PC-3 (cell line): ENCODE measurements around the gene HOXC12. TPM values are rescaled to one million over a fixed set of nuclear protein-coding genes. Genes with fewer than 3 reads are reported as not detected.

Source experiments
- ATAC-seq: fragments of 200-7000 bp; cut with Tn5 transposase; 2 replicates; pipeline ENCODE4 v1.9.1; 2020; ENCODE audit warnings: mild to moderate bottlenecking, moderate library complexity
- BruUV-seq: library from RNA; stranded (reverse); fragments of 400-500 nt; replicated peaks from 2 replicates; lab custom pipeline; 2021; lab: Mats Ljungman, UMichigan
- CTCF ChIA-PET: fragments of 300-600 bp; sonication (Branson Sonifier 250); formaldehyde crosslinking; loops from one replicate; lab custom pipeline; 2022; ENCODE audit warnings: antibody characterized with exemption; lab: Charles Lee
- POLR2A ChIA-PET: fragments of 300-600 bp; sonication (Branson Sonifier 250); formaldehyde crosslinking; loops from one replicate; lab custom pipeline; 2022; ENCODE audit warnings: antibody characterized with exemption; ENCODE audit not compliant: unreplicated experiment; lab: Charles Lee
- DNase-seq: peaks from one replicate; pipeline ENCODE4 v3.0.0-alpha.2; 2015
- H2AFZ ChIP-seq: fragments of 300-600 bp; sonication (generic); 2 replicates; pipeline ENCODE4 v1.6.0; 2016; ENCODE audit warnings: antibody characterized with exemption, low read length
- H3F3A ChIP-seq: fragments of 300-600 bp; sonication (generic); one replicate; pipeline ENCODE4 v1.6.0; 2017; ENCODE audit warnings: antibody characterized with exemption, low read length, control low read depth, mild to moderate bottlenecking; ENCODE audit not compliant: unreplicated experiment
- H3K27ac ChIP-seq: fragments of 300-600 bp; sonication (generic); 2 replicates; pipeline ENCODE4 v1.5.1; 2016; ENCODE audit warnings: mild to moderate bottlenecking, low read length
- H3K27me3 ChIP-seq: fragments of 300-600 bp; sonication (generic); 2 replicates; pipeline ENCODE4 v1.6.1; 2016; ENCODE audit warnings: low read length, mixed read lengths
- H3K36me3 ChIP-seq: fragments of 300-600 bp; sonication (generic); 2 replicates; pipeline ENCODE4 v1.6.1; 2016; ENCODE audit warnings: low read depth, mixed run types, low read length, mixed read lengths
- H3K4me1 ChIP-seq: fragments of 300-600 bp; sonication (generic); 2 replicates; pipeline ENCODE4 v1.5.1; 2016; ENCODE audit warnings: low read length; ENCODE audit not compliant: insufficient read depth
- H3K4me2 ChIP-seq: fragments of 300-600 bp; sonication (generic); 2 replicates; pipeline ENCODE4 v1.6.0; 2016; ENCODE audit warnings: low read length
- H3K4me3 ChIP-seq: fragments of 300-600 bp; sonication (generic); 2 replicates; pipeline ENCODE4 v1.5.1; 2016; ENCODE audit warnings: mild to moderate bottlenecking, low read length, mixed read lengths
- H3K79me2 ChIP-seq: fragments of 300-600 bp; sonication (generic); 2 replicates; pipeline ENCODE4 v1.6.1; 2017; ENCODE audit warnings: low read length, mixed read lengths
- H3K9ac ChIP-seq: fragments of 300-600 bp; sonication (generic); 2 replicates; pipeline ENCODE4 v1.6.0; 2016; ENCODE audit warnings: mild to moderate bottlenecking, low read length
- H3K9me2 ChIP-seq: fragments of 300-600 bp; sonication (generic); replicated peaks from 2 replicates; pipeline ENCODE4 v1.6.1; 2016; ENCODE audit warnings: mixed run types, low read length, mixed read lengths
- H3K9me3 ChIP-seq: fragments of 300-600 bp; sonication (generic); 2 replicates; pipeline ENCODE4 v1.6.1; 2016; ENCODE audit warnings: low read length, mixed read lengths
- H4K20me1 ChIP-seq: fragments of 300-600 bp; sonication (generic); 2 replicates; pipeline ENCODE4 v1.6.1; 2016; ENCODE audit warnings: low read length, mixed read lengths
- EZH2 ChIP-seq: fragments of 300-600 bp; sonication (generic); IDR thresholded peaks from one replicate; pipeline ENCODE4 v1.6.1; 2017; ENCODE audit warnings: antibody characterized with exemption, mild to moderate bottlenecking, low read length; ENCODE audit not compliant: unreplicated experiment
- EZH2phosphoT487 ChIP-seq: fragments of 300-600 bp; sonication (generic); IDR thresholded peaks from 2 replicates; pipeline ENCODE4 v1.6.1; 2018; ENCODE audit warnings: mild to moderate bottlenecking, antibody characterized with exemption, low read length, borderline replicate concordance
- intact Hi-C: fragments of 100-400 bp; cut with micrococcal nuclease; formaldehyde crosslinking; loops from 2 replicates; pipeline ENCODE4 v1.9.0; 2023
- total RNA-seq: library from RNA; depleted of rRNA; stranded (reverse); fragments of >200 nt; gene quantifications from 2 replicates; pipeline ENCODE4 v1.2.3, GENCODE V29; 2014
- TF ChIP-seq, protein P1 (sequence below): fragments of 300-600 bp; sonication (generic); conservative IDR thresholded peaks from 2 replicates; pipeline ENCODE4 v1.5.1; 2017; ENCODE audit warnings: antibody characterized with exemption, low read depth, mild to moderate bottlenecking, low read length

The HOXC12 gene
- total RNA-seq, 1 experiment from 2014 or later, result 0.33 TPM

DNA sequence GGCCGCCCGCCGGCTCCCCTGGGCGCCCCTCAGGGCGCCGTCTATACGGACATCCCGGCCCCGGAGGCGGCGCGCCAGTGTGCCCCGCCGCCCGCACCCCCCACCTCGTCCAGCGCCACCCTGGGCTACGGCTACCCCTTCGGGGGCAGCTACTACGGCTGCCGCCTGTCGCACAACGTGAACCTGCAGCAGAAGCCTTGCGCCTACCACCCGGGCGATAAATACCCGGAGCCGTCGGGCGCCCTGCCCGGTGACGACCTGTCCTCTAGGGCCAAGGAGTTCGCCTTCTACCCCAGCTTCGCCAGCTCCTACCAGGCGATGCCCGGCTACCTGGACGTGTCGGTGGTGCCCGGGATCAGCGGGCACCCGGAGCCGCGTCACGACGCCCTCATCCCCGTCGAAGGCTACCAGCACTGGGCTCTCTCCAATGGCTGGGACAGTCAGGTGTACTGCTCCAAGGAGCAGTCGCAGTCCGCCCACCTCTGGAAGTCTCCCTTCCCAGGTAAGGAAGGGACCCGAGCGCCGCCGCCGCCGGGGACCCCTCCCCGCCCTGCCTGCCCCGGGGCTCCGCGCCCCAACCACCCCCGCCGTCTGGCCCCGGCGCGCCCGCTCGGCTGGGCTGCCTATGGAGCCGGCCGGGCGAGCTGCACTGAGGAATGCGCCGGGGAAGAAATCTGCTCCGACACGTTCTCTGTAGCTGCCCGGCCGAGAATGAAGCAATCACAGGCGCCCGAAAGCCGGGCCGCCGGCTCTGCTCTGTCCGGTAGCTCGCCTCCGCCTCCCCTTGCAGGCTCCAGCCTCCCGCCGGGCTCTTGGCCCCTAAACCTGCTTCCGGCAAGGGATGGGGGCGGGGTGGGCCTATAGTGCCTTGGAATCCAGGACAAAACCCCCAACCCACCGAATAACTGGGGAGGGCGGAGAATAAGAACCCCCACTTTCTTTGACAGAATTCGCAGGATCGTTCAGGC, 15.3 kb upstream of the HOXC12 start:
- Histone ChIP-seq H3K9me3 (no peaks in the 10 kb centered on the region), H3K9ac (peak overlapping the region; percentile 66), H3K4me1 (peaks cover 30% of the 10 kb centered on the region), H3F3A (no peaks in the 10 kb centered on the region), H4K20me1 (no peaks in the 10 kb centered on the region), H3K4me3 (peak overlapping the region; percentile 87), H3K79me2 (peaks cover 56% of the 10 kb centered on the region), H3K36me3 (no peaks in the 10 kb centered on the region), H2AFZ (peak overlapping the region; percentile 84), H3K27me3 (no peaks in the 10 kb centered on the region), H3K27ac (no peak overlapping the region), H3K9me2 (no peaks in the 10 kb centered on the region), H3K4me2 (peak overlapping the region; percentile 89)
- ChIA-PET POLR2A (no interaction called here), CTCF (no interaction called here)
- BruUV-seq, result no TSS peak
- TF ChIP-seq EZH2phosphoT487, result no peak
- TF ChIP-seq EZH2, result no peak
- TF ChIP-seq, protein P1, sequence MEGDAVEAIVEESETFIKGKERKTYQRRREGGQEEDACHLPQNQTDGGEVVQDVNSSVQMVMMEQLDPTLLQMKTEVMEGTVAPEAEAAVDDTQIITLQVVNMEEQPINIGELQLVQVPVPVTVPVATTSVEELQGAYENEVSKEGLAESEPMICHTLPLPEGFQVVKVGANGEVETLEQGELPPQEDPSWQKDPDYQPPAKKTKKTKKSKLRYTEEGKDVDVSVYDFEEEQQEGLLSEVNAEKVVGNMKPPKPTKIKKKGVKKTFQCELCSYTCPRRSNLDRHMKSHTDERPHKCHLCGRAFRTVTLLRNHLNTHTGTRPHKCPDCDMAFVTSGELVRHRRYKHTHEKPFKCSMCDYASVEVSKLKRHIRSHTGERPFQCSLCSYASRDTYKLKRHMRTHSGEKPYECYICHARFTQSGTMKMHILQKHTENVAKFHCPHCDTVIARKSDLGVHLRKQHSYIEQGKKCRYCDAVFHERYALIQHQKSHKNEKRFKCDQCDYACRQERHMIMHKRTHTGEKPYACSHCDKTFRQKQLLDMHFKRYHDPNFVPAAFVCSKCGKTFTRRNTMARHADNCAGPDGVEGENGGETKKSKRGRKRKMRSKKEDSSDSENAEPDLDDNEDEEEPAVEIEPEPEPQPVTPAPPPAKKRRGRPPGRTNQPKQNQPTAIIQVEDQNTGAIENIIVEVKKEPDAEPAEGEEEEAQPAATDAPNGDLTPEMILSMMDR, result no peak
- intact Hi-C loops, result loop anchor here (1.0 to 5.0 kb wide), 2 partner anchors 48 to 172 kb away; partner anchors contain the start of gene HOXC10
- ATAC-seq (peak; percentile 44), DNase-seq (peak; percentile 48)

DNA sequence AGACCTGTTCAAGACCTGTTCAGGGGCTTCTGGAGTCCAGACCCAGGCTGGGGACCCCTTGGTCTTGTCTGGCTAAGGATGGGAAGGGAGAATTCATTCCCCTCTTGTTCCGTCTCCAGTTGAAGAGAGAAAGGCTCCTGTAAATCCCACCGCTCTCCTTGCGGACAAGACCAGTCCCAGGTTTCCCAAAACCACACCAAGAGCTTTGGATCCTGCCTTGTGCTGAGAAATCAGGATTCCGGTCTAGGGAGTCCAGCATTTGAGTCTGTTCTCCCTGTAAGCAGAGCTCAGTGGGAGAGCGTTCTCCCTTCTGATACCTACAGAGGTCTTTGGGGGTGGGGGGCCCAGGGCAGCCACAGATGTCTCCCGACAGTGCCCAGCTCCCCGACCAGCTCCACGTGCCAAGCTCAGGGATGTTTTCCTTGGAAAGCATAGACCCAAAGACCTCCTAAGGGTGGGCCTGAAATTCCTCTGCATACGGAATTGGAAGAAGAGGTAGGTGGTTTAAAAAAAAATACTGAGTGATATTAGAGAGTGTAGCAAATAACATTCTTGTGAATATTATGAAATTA, 14.2 kb upstream of the HOXC12 start:
- ChIA-PET CTCF (interaction anchor here (0.5 kb wide), 1 partner anchor 180 kb away, joined by 3 read pairs; no protein-coding TSS in a partner anchor), POLR2A (no interaction called here)
- Histone ChIP-seq H3K79me2 (peaks cover 57% of the 10 kb centered on the region), H3K9me3 (no peaks in the 10 kb centered on the region), H3K9ac (peak overlapping the region; percentile 66), H3F3A (no peaks in the 10 kb centered on the region), H3K4me2 (peak overlapping the region; percentile 89), H3K27ac (no peak overlapping the region), H3K4me1 (peaks cover 30% of the 10 kb centered on the region), H4K20me1 (no peaks in the 10 kb centered on the region), H3K27me3 (no peaks in the 10 kb centered on the region), H3K36me3 (peaks cover 6% of the 10 kb centered on the region; the same call in 1 of the 2 replicates), H3K9me2 (no peaks in the 10 kb centered on the region), H2AFZ (0 out of 2 replicates have a peak overlapping the region, but pooled peaks have one; percentile 84), H3K4me3 (peak overlapping the region; percentile 87)
- DNase-seq (peak; percentile 17), ATAC-seq (no peak)
- intact Hi-C loops, result loop anchor here (5.0 kb wide), 1 partner anchor 47 kb away; the partner anchor contains the start of gene HOXC10
- BruUV-seq, result no TSS peak
- TF ChIP-seq, protein P1, result no peak
